HG02759 (cell line): ENCODE data around the gene ASPN.
"Not testable (repeated sequence)": the region's sequence is repeated elsewhere in the genome, so short reads cannot be mapped to it uniquely, and the experiment has no call there.

ENCODE experiments used
- ATAC-seq: cut with Tn5 transposase; IDR thresholded peaks from one replicate; pipeline ENCODE4 v1.9.1; 2021; ENCODE audit warnings: mild to moderate bottlenecking, moderate library complexity; ENCODE audit not compliant: unreplicated experiment

Gene ASPN

DNA sequence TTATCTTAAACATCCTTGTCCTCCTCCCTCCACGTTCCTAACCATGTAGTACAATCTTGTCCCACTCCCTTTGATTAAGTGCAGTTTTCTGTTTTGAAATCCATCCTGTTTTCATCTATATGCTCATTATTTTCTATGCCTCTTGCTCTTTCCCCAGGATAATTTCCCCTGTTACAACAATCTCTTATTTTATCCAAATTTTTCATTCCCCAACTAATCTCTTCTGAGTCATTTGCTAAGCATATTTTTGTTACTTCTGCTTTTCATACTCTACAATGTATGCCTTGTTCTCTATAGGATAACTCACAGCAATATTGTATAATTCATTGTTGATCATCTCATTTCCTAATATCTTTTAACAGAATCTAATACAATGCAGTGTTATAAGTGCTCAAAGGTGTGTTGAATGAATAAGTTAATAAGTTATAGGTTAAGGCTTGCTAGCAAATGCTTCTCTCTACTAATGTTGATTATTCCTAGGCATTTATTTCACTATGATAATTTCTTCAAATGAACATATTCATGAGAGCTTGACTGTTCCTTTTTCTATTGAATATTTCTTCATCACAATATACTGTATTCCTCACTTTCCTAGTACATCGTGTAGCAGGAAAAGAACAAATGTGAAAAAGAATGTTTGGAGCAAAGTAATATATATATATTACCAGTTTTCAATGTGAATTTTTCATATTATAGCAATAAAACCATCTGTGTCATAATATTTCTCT lies 59.5 kb downstream of the ASPN start:
- ATAC-seq = no peak

DNA sequence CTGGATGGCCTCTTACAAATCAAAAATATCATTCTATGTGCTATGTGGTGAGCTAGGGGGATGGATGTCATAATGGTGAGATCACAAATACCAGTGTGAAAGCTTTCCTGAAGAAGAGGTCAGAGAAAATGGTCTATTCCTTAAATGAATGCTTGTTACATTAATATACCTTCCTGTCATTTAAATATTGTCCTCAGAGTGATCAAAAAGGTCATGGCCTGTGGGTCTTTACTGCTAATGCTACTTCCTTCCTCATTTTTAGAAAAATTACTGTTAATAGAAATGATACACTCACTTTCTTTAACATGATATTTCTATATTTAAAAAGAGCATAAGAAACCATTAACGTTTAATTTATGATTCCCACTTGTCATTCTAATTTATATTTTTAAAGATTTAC lies 67.7 kb downstream of the ASPN start:
- no peak for ATAC-seq

DNA sequence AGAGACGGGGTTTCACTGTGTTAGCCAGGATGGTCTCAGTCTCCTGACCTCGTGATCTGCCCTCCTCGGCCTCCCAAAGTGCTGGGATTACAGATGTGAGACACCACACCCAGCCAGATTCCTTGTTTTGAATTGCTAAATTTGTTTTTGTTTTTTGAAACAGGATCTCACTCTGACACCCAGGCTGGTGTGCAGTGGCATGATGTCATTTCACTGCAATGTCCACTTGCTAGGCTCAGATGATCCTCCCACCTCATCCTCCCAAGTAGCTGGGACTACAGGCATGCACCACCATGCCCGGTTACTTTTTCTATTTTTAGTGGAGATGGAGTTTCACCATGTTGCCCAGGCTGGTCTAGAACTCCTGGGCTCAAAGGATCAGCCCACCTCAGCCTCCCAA lies 71.1 kb downstream of the ASPN start:
- not testable (repeated sequence) for ATAC-seq

DNA sequence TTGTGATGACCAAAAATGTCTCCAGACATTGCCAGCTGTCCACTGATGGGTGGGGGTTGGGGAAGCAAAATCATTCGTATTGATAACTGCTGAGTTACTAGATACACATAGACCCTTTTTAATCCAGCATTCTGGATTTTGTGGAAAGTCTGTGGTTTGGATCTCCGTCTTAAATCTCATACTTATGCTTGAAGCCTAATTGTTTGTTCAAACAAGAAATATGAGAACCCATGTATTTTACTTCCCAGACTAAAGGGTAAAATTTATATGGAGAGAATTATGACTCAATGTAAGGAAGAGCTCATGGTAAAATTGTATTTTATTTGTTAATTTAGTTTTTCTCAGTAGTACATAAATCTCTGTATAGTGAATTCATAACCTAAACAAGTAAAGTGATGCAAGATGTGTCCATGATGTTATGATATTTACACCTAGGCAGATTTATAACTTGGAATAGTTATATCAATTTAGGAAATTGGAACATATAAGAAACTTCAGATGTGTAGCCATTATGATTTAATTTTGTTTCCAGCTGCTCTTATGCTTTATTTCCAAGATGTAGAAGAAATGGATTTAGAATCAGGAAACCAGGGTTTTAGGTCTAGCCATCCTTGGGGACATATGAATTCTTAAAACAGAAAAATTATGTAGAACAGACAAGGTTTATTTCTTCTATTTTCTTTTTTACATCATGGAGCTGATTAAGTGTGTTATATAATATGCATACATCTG lies 73.4 kb downstream of the ASPN start:
- ATAC-seq = no peak

DNA sequence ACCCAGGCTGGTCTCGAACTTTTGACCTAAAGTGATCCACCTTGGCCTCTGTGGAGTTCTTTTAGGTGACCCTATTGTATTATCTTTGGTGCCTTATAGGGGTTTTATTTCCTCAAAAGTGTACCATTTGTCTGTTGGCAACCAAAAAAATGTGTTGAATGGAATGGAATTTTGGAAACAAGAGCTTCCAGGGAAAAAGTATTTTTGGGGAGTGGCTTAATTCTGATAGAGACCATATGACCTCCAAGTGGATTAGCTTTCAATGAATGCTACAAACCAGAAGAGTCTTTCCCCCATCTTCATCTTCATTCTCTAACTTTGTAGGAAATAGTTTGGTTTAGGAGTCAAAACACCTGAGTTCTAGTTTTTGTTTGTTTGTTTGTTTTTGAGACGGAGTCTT lies 74.5 kb downstream of the ASPN start:
- ATAC-seq = no peak

DNA sequence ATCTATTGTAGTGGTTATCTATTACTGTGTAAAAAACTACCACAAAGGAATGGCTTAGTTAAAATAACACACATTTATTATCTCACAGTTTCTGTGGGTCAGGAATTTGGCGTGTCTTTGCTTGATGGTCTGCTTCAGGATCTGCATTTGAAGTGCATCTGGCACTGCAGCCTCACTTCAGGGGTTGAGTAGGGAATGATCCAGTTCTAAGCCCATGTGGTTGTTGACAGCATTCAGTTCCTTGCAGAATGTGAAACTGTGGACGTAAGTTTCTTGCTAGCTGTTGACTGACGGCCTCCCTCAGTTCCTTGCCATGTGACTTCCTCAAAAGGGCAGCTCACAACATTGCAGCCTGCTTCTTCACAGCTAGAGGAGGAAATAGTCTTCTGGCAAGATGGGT lies 75.8 kb downstream of the ASPN start:
- no peak for ATAC-seq
